H9 (cell line): ENCODE results near the gene MAP1LC3B. TPM values are rescaled to one million over a fixed set of nuclear protein-coding genes. Genes with fewer than 3 reads are reported as not detected.

ENCODE experiments used
- DNase-seq: peaks from one replicate; pipeline ENCODE4 v3.0.0-alpha.2; 2017
- H2AFZ ChIP-seq: one replicate; pipeline ENCODE4 v1.6.1; 2013; ENCODE audit warnings: mild to moderate bottlenecking, low read length, control low read depth, moderate library complexity
- H2AK5ac ChIP-seq: 2 replicates; pipeline ENCODE4 v1.6.1; 2013; ENCODE audit warnings: low read length, control low read depth, mixed read lengths; ENCODE audit not compliant: insufficient read length
- H2BK120ac ChIP-seq: one replicate; pipeline ENCODE4 v1.6.1; 2013; ENCODE audit warnings: low read depth, mild to moderate bottlenecking, low read length, control low read depth, inconsistent platforms; ENCODE audit not compliant: poor library complexity, severe bottlenecking
- H2BK12ac ChIP-seq: 2 replicates; pipeline ENCODE4 v1.6.1; 2013; ENCODE audit warnings: low read length, control low read depth, mixed read lengths, low read depth; ENCODE audit not compliant: insufficient read length
- H2BK15ac ChIP-seq: 2 replicates; pipeline ENCODE4 v1.6.1; 2013; ENCODE audit warnings: low read depth, low read length, control low read depth
- H2BK20ac ChIP-seq: one replicate; pipeline ENCODE4 v1.6.1; 2013; ENCODE audit warnings: low read depth, mild to moderate bottlenecking, low read length, control low read depth, inconsistent platforms; ENCODE audit not compliant: poor library complexity, severe bottlenecking
- H2BK5ac ChIP-seq: 2 replicates; pipeline ENCODE4 v1.6.1; 2013; ENCODE audit warnings: low read length, control low read depth, mixed read lengths; ENCODE audit not compliant: insufficient read length
- H3K14ac ChIP-seq: 2 replicates; pipeline ENCODE4 v1.6.1; 2013; ENCODE audit warnings: low read length, control low read depth; ENCODE audit not compliant: insufficient read depth
- H3K18ac ChIP-seq: 2 replicates; pipeline ENCODE4 v1.6.1; 2013; ENCODE audit warnings: low read depth, mild to moderate bottlenecking, mixed read lengths, low read length, control low read depth; ENCODE audit not compliant: insufficient read length
- H3K23ac ChIP-seq: 2 replicates; pipeline ENCODE4 v1.6.1; 2013; ENCODE audit warnings: low read length, control low read depth, mixed read lengths, low read depth; ENCODE audit not compliant: insufficient read length
- H3K23me2 ChIP-seq: 2 replicates; pipeline ENCODE4 v1.6.1; 2013; ENCODE audit warnings: low read depth, mild to moderate bottlenecking, mixed read lengths, low read length, control low read depth; ENCODE audit not compliant: insufficient read length, poor library complexity, severe bottlenecking
- H3K27ac ChIP-seq: 2 replicates; pipeline ENCODE4 v1.5.1; 2013; ENCODE audit warnings: low read length, control low read depth, mixed read lengths, low read depth; ENCODE audit not compliant: insufficient read length
- H3K27me3 ChIP-seq: 2 replicates; pipeline ENCODE4 v1.6.1; 2013; ENCODE audit warnings: low read length, control low read depth, inconsistent platforms; ENCODE audit not compliant: insufficient read depth
- H3K4ac ChIP-seq: 2 replicates; pipeline ENCODE4 v1.6.1; 2013; ENCODE audit warnings: low read depth, mild to moderate bottlenecking, control low read depth, inconsistent platforms, low read length, moderate library complexity
- H3K4me1 ChIP-seq: 2 replicates; pipeline ENCODE4 v1.6.1; 2013; ENCODE audit warnings: low read length, control low read depth, inconsistent platforms; ENCODE audit not compliant: insufficient read depth
- H3K4me2 ChIP-seq: 2 replicates; pipeline ENCODE4 v1.6.1; 2013; ENCODE audit warnings: low read length, control low read depth, mixed read lengths; ENCODE audit not compliant: insufficient read length, insufficient read depth
- H3K56ac ChIP-seq: 2 replicates; pipeline ENCODE4 v1.6.1; 2013; ENCODE audit warnings: low read depth, mild to moderate bottlenecking, mixed read lengths, low read length, control low read depth; ENCODE audit not compliant: insufficient read length
- H3K79me1 ChIP-seq: 2 replicates; pipeline ENCODE4 v1.6.1; 2013; ENCODE audit warnings: low read depth, mild to moderate bottlenecking, moderate library complexity, low read length, control low read depth, inconsistent platforms; ENCODE audit not compliant: insufficient read depth, poor library complexity, severe bottlenecking
- H3K79me2 ChIP-seq: 2 replicates; pipeline ENCODE4 v1.6.1; 2013; ENCODE audit warnings: low read length, control low read depth, inconsistent platforms; ENCODE audit not compliant: insufficient read depth
- H3K9ac ChIP-seq: 2 replicates; pipeline ENCODE4 v1.6.1; 2013; ENCODE audit warnings: low read length, control low read depth, mixed read lengths; ENCODE audit not compliant: insufficient read length; ENCODE audit errors: extremely low read depth
- H3K9me3 ChIP-seq: one replicate; pipeline ENCODE4 v1.6.1; 2013; ENCODE audit warnings: low read depth, low read length, inconsistent platforms; ENCODE audit not compliant: control insufficient read depth
- H3T11ph ChIP-seq: one replicate; pipeline ENCODE4 v1.6.1; 2013; ENCODE audit warnings: mild to moderate bottlenecking, low read length, control low read depth, inconsistent platforms
- H4K20me1 ChIP-seq: one replicate; pipeline ENCODE4 v1.6.1; 2013; ENCODE audit not compliant: control insufficient read depth, insufficient read length, insufficient read depth
- H4K5ac ChIP-seq: 2 replicates; pipeline ENCODE4 v1.6.1; 2013; ENCODE audit warnings: low read depth, mild to moderate bottlenecking, mixed read lengths, low read length, control low read depth; ENCODE audit not compliant: insufficient read length
- H4K8ac ChIP-seq: replicated peaks from 2 replicates; pipeline ENCODE4 v1.6.1; 2013; ENCODE audit warnings: low read length, control low read depth, mixed read lengths, low read depth; ENCODE audit not compliant: insufficient read length
- H4K91ac ChIP-seq: 2 replicates; pipeline ENCODE4 v1.6.1; 2013; ENCODE audit warnings: low read depth, mild to moderate bottlenecking, moderate library complexity, mixed read lengths, low read length, control low read depth; ENCODE audit not compliant: insufficient read length
- H3K27ac Mint-ChIP-seq, 3 experiments: 2 replicates in 2 of 3; 3 replicates in 1 of 3; pipeline ENCODE4 v1.8.0; 2020 to 2021; ENCODE audit warnings: mixed read lengths in 3 of 3, mild to moderate bottlenecking in 1 of 3, moderate library complexity in 1 of 3
- H3K27me3 Mint-ChIP-seq: 2 replicates; pipeline ENCODE4 v1.8.0; 2021; ENCODE audit warnings: low read depth, mild to moderate bottlenecking, moderate library complexity, mixed read lengths
- H3K36me3 Mint-ChIP-seq, 3 experiments: 2 replicates in 2 of 3; 3 replicates in 1 of 3; pipeline ENCODE4 v1.8.0; 2020 to 2021; ENCODE audit warnings: low read depth in 3 of 3, mixed read lengths in 3 of 3; ENCODE audit not compliant: insufficient read depth in 1 of 3
- H3K4me1 Mint-ChIP-seq, 2 experiments: 2 replicates each; pipeline ENCODE4 v1.8.0; 2020; ENCODE audit warnings: mixed read lengths in 2 of 2
- H3K4me3 Mint-ChIP-seq, 2 experiments: 2 replicates in 1 of 2; 3 replicates in 1 of 2; pipeline ENCODE4 v1.8.0; 2020 to 2021; ENCODE audit warnings: mild to moderate bottlenecking in 2 of 2, mixed read lengths in 2 of 2, moderate library complexity in 1 of 2
- H3K9me3 Mint-ChIP-seq, 2 experiments: 2 replicates in 1 of 2; 3 replicates in 1 of 2; pipeline ENCODE4 v1.8.0; 2020; ENCODE audit warnings: mild to moderate bottlenecking in 2 of 2, mixed read lengths in 2 of 2, moderate library complexity in 1 of 2
- CTCF ChIP-seq: fragments of 200-600 bp; sonication (generic); conservative IDR thresholded peaks from 3 replicates; pipeline ENCODE4 v1.8.0; 2021; ENCODE audit warnings: antibody characterized with exemption, mild to moderate bottlenecking
- WGBS: extraction: QIAGEN DNeasy Blood & Tissue Kit; methylation state at CpG from one replicate; pipeline ENCODE4 v1.1.7; 2013; ENCODE audit warnings: missing lambda C conversion rate, low lambda C conversion rate, mixed read lengths; ENCODE audit not compliant: insufficient read length; ENCODE audit errors: extremely low coverage; 5-methylcytosine and 5-hydroxymethylcytosine counted together
- total RNA-seq: library from RNA; stranded (reverse); gene quantifications from 2 replicates; pipeline ENCODE4 v1.2.1, GENCODE V29; 2021

The MAP1LC3B gene
- total RNA-seq, 1 experiment from 2014 or later: 47.1 TPM

- Mint-ChIP-seq H3K27ac (peak overlapping the region in 1 of 3 experiments; percentile 35; a peak in 1 of 7 replicates), H3K27me3 (no peaks in the 10 kb centered on the region), H3K9me3 (no peaks in the 10 kb centered on the region), H3K4me3 (no peak overlapping the region), H3K4me1 (peaks cover 22 to 23% of the 10 kb centered on the region in 2 experiments), H3K36me3 (peaks cover 0 to 2% (median 0%) of the 10 kb centered on the region in 3 experiments; a peak in 2 of 7 replicates)
- Histone ChIP-seq H3K23ac (no peak overlapping the region), H3K18ac (no peak overlapping the region), H2BK15ac (no peak overlapping the region), H3K4me1 (no peaks in the 10 kb centered on the region), H2AFZ (no peak overlapping the region), H3K4ac (no peak overlapping the region), H4K8ac (no peak overlapping the region), H4K91ac (no peak overlapping the region), H3K27ac (no peak overlapping the region), H3K9me3 (no peaks in the 10 kb centered on the region), H3K23me2 (no peaks in the 10 kb centered on the region), H2AK5ac (no peak overlapping the region), H3K27me3 (no peaks in the 10 kb centered on the region), H4K5ac (no peak overlapping the region), H3K4me2 (no peak overlapping the region), H2BK120ac (no peak overlapping the region), H3T11ph (no peak overlapping the region), H3K79me1 (peaks cover 8% of the 10 kb centered on the region), H3K9ac (no peak overlapping the region), H3K56ac (no peak overlapping the region), H2BK20ac (no peak overlapping the region), H3K79me2 (peaks cover 2% of the 10 kb centered on the region; the same call in 1 of the 2 replicates), H4K20me1 (no peaks in the 10 kb centered on the region), H2BK5ac (no peak overlapping the region), H3K14ac (no peak overlapping the region), H2BK12ac (no peak overlapping the region)
- no CpG with 5 or more reads among the region's 4 CpGs for WGBS
- DNase-seq: no peak
- no peak for TF ChIP-seq CTCF
These were observed 19.8 kb upstream of the MAP1LC3B start for GRCh38 chr16:87372305-87372704.
